Cardiac fibroblast (primary cell): ENCODE measurements around the gene FRAS1.

Source experiments
- DNase-seq, 2 donors: peaks; one replicate each; pipeline versions ENCODE4 v3.0.0 to v3.0.0-alpha.2; 2010; ENCODE audit warnings: low read depth in 2 of 2
- H3K4me3 ChIP-seq, 2 donors: replicated peaks in 1 of 2; 1 replicate in 1 of 2; 2 replicates in 1 of 2; pipeline ENCODE4 v1.5.1; 2011; ENCODE audit warnings: low read depth in 2 of 2, low read length in 2 of 2, mild to moderate bottlenecking in 2 of 2, moderate library complexity in 1 of 2
- CTCF ChIP-seq: IDR thresholded peaks from one replicate; pipeline ENCODE4 v1.5.1; 2011; ENCODE audit warnings: low read depth, mild to moderate bottlenecking, low read length, inconsistent platforms

Gene FRAS1

GRCh38 chr4:78190068-78190467 lies 132.9 kb downstream of the FRAS1 start:
- no peak for TF ChIP-seq CTCF
- no peak for DNase-seq
- H3K4me3 ChIP-seq, result no peak overlapping the region

GRCh38 chr4:78190595-78190994 lies 133.5 kb downstream of the FRAS1 start:
- TF ChIP-seq CTCF, result no peak
- DNase-seq, result no peak
- H3K4me3 ChIP-seq, result no peak overlapping the region

- H3K4me3 ChIP-seq, result no peak overlapping the region
- no peak for TF ChIP-seq CTCF
- no peak for DNase-seq
These were observed 140.8 kb downstream of the FRAS1 start for GRCh38 chr4:78197947-78198346.

GRCh38 chr4:78199984-78200383 lies 142.9 kb downstream of the FRAS1 start:
- DNase-seq, result no peak
- H3K4me3 ChIP-seq, result no peak overlapping the region
- TF ChIP-seq CTCF, result no peak

GRCh38 chr4:78200949-78201348 lies 143.8 kb downstream of the FRAS1 start:
- no peak for TF ChIP-seq CTCF
- H3K4me3 ChIP-seq, result no peak overlapping the region
- no peak for DNase-seq

- no peak for TF ChIP-seq CTCF
- no peak for DNase-seq
- H3K4me3 ChIP-seq, result no peak overlapping the region
These were observed 147.1 kb downstream of the FRAS1 start for GRCh38 chr4:78204176-78204575.

- DNase-seq, result no peak
- no peak overlapping the region for H3K4me3 ChIP-seq
- no peak for TF ChIP-seq CTCF
These were observed 148.5 kb downstream of the FRAS1 start for GRCh38 chr4:78205591-78205990.
